Activated naive CD8-positive, alpha-beta T cell (primary cell): ENCODE measurements around the gene CCL26.
"Not testable (repeated sequence)": the region's sequence is repeated elsewhere in the genome, so short reads cannot be mapped to it uniquely, and the experiment has no call there.

ENCODE experiments used
- H3K27ac Mint-ChIP-seq: one replicate; pipeline ENCODE4 v1.8.0; 2021; ENCODE audit warnings: mixed read lengths
- H3K27me3 Mint-ChIP-seq: one replicate; pipeline ENCODE4 v1.8.0; 2021; ENCODE audit warnings: mixed read lengths
- H3K36me3 Mint-ChIP-seq: one replicate; pipeline ENCODE4 v1.8.0; 2021; ENCODE audit warnings: mixed read lengths
- H3K4me1 Mint-ChIP-seq: one replicate; pipeline ENCODE4 v1.8.0; 2021; ENCODE audit warnings: low read depth, mixed read lengths
- H3K4me3 Mint-ChIP-seq: one replicate; pipeline ENCODE4 v1.8.0; 2021; ENCODE audit warnings: mild to moderate bottlenecking, mixed read lengths
- H3K9me3 Mint-ChIP-seq: one replicate; pipeline ENCODE4 v1.8.0; 2021; ENCODE audit warnings: low read depth, mixed read lengths

CCL26 gene

DNA sequence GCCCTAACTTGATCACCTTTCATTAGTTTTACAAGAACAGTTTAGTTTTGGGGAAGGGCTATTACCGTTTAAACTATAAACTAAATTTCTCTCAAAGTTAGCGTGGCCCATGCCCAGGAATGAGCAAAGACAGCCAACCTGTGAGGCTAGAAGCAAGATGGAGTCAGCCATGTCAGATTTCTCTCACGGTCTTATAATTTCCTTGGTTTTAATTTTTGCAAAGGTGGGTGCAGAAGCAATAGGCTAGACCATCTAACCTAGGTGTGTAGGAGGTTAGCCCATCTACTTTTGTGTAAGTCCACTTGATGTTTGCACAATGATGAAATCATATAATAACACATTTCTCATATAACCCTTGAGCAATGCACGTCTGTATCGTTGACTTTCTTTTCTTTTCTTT, 32.7 kb upstream of the CCL26 start:
- Mint-ChIP-seq H3K27ac (no peak overlapping the region), H3K4me3 (no peak overlapping the region), H3K4me1 (no peaks in the 10 kb centered on the region), H3K36me3 (peaks cover 3% of the 10 kb centered on the region), H3K9me3 (peaks cover 15% of the 10 kb centered on the region), H3K27me3 (peaks cover 5% of the 10 kb centered on the region)

- H3K27ac Mint-ChIP-seq = no peak overlapping the region
- H3K9me3 Mint-ChIP-seq = peaks cover 15% of the 10 kb centered on the region
- H3K36me3 Mint-ChIP-seq = peaks cover 3% of the 10 kb centered on the region
- H3K4me1 Mint-ChIP-seq = no peaks in the 10 kb centered on the region
- H3K27me3 Mint-ChIP-seq = peaks cover 5% of the 10 kb centered on the region
- H3K4me3 Mint-ChIP-seq = no peak overlapping the region
These were observed 32.0 kb upstream of the CCL26 start for GRCh38 chr7:75804004-75804403.

DNA sequence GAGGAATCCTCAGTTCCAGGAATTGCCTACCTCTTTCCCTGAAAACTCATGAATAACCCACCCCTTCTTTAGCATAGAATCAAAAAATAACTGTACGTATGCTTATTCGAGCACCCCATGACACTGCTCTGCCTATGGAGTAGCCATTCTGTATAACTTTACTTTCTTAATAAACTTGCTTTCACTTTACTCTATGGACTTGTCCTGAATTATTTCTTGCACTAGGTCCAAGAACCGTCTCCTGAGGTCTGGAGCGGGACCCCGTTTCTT, 30.5 kb upstream of the CCL26 start:
- Mint-ChIP-seq H3K27ac (no peak overlapping the region), H3K36me3 (peaks cover under 1% of the 10 kb centered on the region), H3K4me3 (no peak overlapping the region), H3K4me1 (no peaks in the 10 kb centered on the region), H3K9me3 (peaks cover 9% of the 10 kb centered on the region), H3K27me3 (peaks cover 5% of the 10 kb centered on the region)

DNA sequence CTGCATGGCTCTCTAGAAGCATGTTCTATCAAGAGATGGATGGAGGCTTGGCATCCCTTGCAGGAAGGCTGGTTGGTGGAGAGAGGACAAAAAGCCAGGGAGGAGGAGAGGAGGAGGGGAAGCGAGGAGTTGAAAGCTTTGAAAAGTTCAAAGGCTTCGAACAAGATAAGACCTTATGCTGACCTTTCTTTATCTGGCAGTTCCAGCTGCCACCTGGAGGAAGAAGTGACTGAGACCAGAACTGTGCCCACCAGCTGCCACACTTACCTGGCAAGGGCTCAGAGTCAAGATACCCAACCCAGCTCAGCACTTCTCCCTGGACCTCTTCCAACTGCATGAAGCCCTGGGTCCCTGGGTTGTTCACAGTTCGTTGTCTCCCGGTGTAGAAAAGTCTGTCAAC, 26.8 kb upstream of the CCL26 start:
- H3K36me3 Mint-ChIP-seq = no peaks in the 10 kb centered on the region
- peaks cover 4% of the 10 kb centered on the region for H3K27me3 Mint-ChIP-seq
- no peak overlapping the region for H3K4me3 Mint-ChIP-seq
- H3K9me3 Mint-ChIP-seq = no peaks in the 10 kb centered on the region
- no peak overlapping the region for H3K27ac Mint-ChIP-seq
- H3K4me1 Mint-ChIP-seq = no peaks in the 10 kb centered on the region

- no peak overlapping the region for H3K27ac Mint-ChIP-seq
These were observed 24.4 kb upstream of the CCL26 start for GRCh38 chr7:75796420-75796819.

GRCh38 chr7:75795831-75796285, 23.8 kb upstream of the CCL26 start:
- Mint-ChIP-seq H3K36me3 (no peaks in the 10 kb centered on the region), H3K27ac (no peak overlapping the region), H3K9me3 (no peaks in the 10 kb centered on the region), H3K4me1 (no peaks in the 10 kb centered on the region), H3K27me3 (no peaks in the 10 kb centered on the region), H3K4me3 (no peak overlapping the region)

More at GRCh38 chr7:75796420-75796819, 24.4 kb upstream of the CCL26 start:
- no peaks in the 10 kb centered on the region for H3K9me3 Mint-ChIP-seq
- no peaks in the 10 kb centered on the region for H3K27me3 Mint-ChIP-seq
- H3K4me3 Mint-ChIP-seq = no peak overlapping the region
- H3K36me3 Mint-ChIP-seq = no peaks in the 10 kb centered on the region
- no peaks in the 10 kb centered on the region for H3K4me1 Mint-ChIP-seq

DNA sequence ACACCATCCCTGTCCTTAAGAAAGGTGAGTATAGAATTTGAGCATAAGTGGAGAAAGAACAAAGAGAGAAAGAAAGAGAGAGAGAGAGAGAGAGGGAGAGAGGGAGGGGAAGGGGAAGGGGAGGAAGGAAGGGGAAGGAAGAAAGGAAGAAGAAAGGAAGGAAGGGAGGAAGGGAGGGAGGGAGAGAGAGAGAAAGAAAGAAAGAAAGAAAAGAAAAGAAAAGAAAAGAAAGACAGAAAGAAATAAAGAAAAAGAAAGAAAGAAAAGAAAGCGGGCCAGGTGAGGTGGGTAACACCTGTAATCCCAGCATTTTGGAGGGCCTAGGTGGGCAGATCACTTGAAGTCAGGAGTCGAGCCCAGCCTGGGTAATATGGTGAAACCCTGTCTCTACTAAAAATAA, 21.7 kb upstream of the CCL26 start:
- no peaks in the 10 kb centered on the region for H3K9me3 Mint-ChIP-seq
- no peak overlapping the region for H3K4me3 Mint-ChIP-seq
- no peaks in the 10 kb centered on the region for H3K27me3 Mint-ChIP-seq
- no peak overlapping the region for H3K27ac Mint-ChIP-seq
- no peaks in the 10 kb centered on the region for H3K4me1 Mint-ChIP-seq
- no peaks in the 10 kb centered on the region for H3K36me3 Mint-ChIP-seq

DNA sequence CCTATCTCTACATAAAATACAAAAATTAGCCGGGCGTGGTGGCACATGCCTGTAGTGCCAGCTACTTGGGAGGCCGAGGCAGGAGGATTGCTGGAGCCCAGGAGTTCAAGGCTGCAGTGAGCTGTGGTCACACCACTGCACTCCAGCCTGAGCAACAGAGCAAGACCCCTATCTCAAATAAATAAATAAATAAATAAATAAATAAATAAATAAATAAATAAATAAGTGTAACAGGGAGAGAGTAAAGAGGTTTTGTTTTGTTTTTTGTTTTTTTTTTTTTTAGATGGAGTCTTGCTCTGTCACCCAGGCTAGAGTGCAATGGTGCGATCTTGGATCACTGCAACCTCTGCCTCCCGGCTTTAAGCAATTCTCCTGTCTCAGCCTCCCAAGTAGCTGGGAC, 20.6 kb upstream of the CCL26 start:
- not testable (repeated sequence) for H3K27ac Mint-ChIP-seq, H3K4me3 Mint-ChIP-seq, H3K36me3 Mint-ChIP-seq, H3K4me1 Mint-ChIP-seq, H3K9me3 Mint-ChIP-seq, H3K27me3 Mint-ChIP-seq

GRCh38 chr7:75789361-75789924, 17.4 kb upstream of the CCL26 start:
- H3K36me3 Mint-ChIP-seq = no peaks in the 10 kb centered on the region
- H3K27ac Mint-ChIP-seq = no peak overlapping the region
- no peaks in the 10 kb centered on the region for H3K4me1 Mint-ChIP-seq
- H3K4me3 Mint-ChIP-seq = no peak overlapping the region
- H3K27me3 Mint-ChIP-seq = no peaks in the 10 kb centered on the region
- H3K9me3 Mint-ChIP-seq = no peaks in the 10 kb centered on the region

GRCh38 chr7:75788154-75788847, 16.3 kb upstream of the CCL26 start:
- not testable (repeated sequence) for H3K4me3 Mint-ChIP-seq, H3K27me3 Mint-ChIP-seq

DNA sequence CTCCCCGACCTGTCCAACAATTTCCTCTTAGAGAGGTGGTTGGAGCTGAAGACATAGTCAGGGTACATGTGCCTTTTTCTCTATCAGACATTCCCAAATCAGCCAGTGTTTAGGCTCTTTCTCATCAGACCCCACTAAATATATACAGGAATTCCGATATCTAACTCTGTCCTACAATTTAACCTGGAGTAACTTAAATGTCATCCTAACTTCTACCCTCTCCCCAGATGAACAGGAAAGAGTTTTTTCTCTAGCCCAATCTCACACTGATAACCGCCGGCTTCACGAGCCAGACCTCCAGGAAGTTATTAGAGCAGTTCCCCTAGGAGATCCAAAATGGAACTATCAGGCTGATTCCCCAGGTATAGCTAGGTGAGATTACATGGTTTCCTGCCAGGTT, 11.0 kb upstream of the CCL26 start:
- not testable (repeated sequence) for H3K4me3 Mint-ChIP-seq, H3K27me3 Mint-ChIP-seq, H3K36me3 Mint-ChIP-seq, H3K9me3 Mint-ChIP-seq, H3K27ac Mint-ChIP-seq
- peaks cover 14% of the 10 kb centered on the region for H3K4me1 Mint-ChIP-seq

More at GRCh38 chr7:75788154-75788847, 16.3 kb upstream of the CCL26 start:
- not testable (repeated sequence) for H3K36me3 Mint-ChIP-seq, H3K4me1 Mint-ChIP-seq, H3K27ac Mint-ChIP-seq, H3K9me3 Mint-ChIP-seq

- not testable (repeated sequence) for H3K9me3 Mint-ChIP-seq, H3K36me3 Mint-ChIP-seq, H3K4me3 Mint-ChIP-seq, H3K27me3 Mint-ChIP-seq, H3K27ac Mint-ChIP-seq
- peaks cover 34% of the 10 kb centered on the region for H3K4me1 Mint-ChIP-seq
These were observed 8.7 kb upstream of the CCL26 start for GRCh38 chr7:75780647-75781273.

- not testable (repeated sequence) for H3K27me3 Mint-ChIP-seq, H3K27ac Mint-ChIP-seq, H3K36me3 Mint-ChIP-seq, H3K4me3 Mint-ChIP-seq, H3K9me3 Mint-ChIP-seq
- peaks cover 38% of the 10 kb centered on the region for H3K4me1 Mint-ChIP-seq
These were observed 7.5 kb upstream of the CCL26 start for GRCh38 chr7:75779516-75779915.

GRCh38 chr7:75779035-75779434, 7.0 kb upstream of the CCL26 start:
- not testable (repeated sequence) for H3K27ac Mint-ChIP-seq, H3K9me3 Mint-ChIP-seq, H3K36me3 Mint-ChIP-seq, H3K27me3 Mint-ChIP-seq, H3K4me3 Mint-ChIP-seq
- H3K4me1 Mint-ChIP-seq = peaks cover 38% of the 10 kb centered on the region

- no peak overlapping the region for H3K4me3 Mint-ChIP-seq
These were observed 4.4 kb upstream of the CCL26 start for GRCh38 chr7:75776295-75776971.

More at GRCh38 chr7:75776295-75776971, 4.4 kb upstream of the CCL26 start:
- Mint-ChIP-seq H3K9me3 (no peaks in the 10 kb centered on the region), H3K4me1 (peaks cover 38% of the 10 kb centered on the region), H3K36me3 (no peaks in the 10 kb centered on the region), H3K27me3 (no peaks in the 10 kb centered on the region), H3K27ac (peak overlapping the region; percentile 64)
